T-helper 22 cell (primary cell): ENCODE results near the gene SCD.
A peak's percentile ranks its signal among the peaks of the same experiment; 100 is the strongest.

Experiments used
- DNase-seq: peaks from one replicate; pipeline ENCODE4 v3.0.0-alpha.2; 2020; ENCODE audit warnings: low read depth

The SCD gene

GRCh38 chr10:100340948-100341847 is 5.8 kb upstream of the SCD start:
- DNase-seq = no peak

GRCh38 chr10:100341953-100342626 is 4.9 kb upstream of the SCD start:
- no peak for DNase-seq

- DNase-seq = no peak
Measured at GRCh38 chr10:100342627-100342972, 4.4 kb upstream of the SCD start.

- DNase-seq = no peak
Measured at GRCh38 chr10:100344241-100344788, 2.7 kb upstream of the SCD start.

GRCh38 chr10:100345570-100346330 is 1.3 kb upstream of the SCD start:
- DNase-seq = no peak

- DNase-seq = peak; percentile 28
Measured at GRCh38 chr10:100346351-100346764, 675 bp upstream of the SCD start.

GRCh38 chr10:100347568-100348195 is 649 bp downstream of the SCD start:
- no peak for DNase-seq

- DNase-seq = no peak
Measured at GRCh38 chr10:100348389-100348927, 1.4 kb downstream of the SCD start.

GRCh38 chr10:100349087-100349486 is 2.1 kb downstream of the SCD start:
- no peak for DNase-seq

- no peak for DNase-seq
Measured at GRCh38 chr10:100349672-100350071, 2.6 kb downstream of the SCD start.

- DNase-seq = no peak
Measured at GRCh38 chr10:100350914-100351485, 4.0 kb downstream of the SCD start.

- DNase-seq = no peak
Measured at GRCh38 chr10:100353770-100354485, 6.9 kb downstream of the SCD start.

- DNase-seq = no peak
Measured at GRCh38 chr10:100355086-100355485, 8.1 kb downstream of the SCD start.

GRCh38 chr10:100356067-100357017 is 9.3 kb downstream of the SCD start:
- DNase-seq = no peak

- no peak for DNase-seq
Measured at GRCh38 chr10:100357059-100357858, 10.2 kb downstream of the SCD start.

GRCh38 chr10:100359030-100359432 is 12.0 kb downstream of the SCD start:
- DNase-seq = no peak

- no peak for DNase-seq
Measured at GRCh38 chr10:100359529-100360150, 12.6 kb downstream of the SCD start.

GRCh38 chr10:100360234-100360633 is 13.2 kb downstream of the SCD start:
- DNase-seq = no peak
